Motor neuron (in vitro differentiated cells): ENCODE measurements around the gene BRSK2. TPM values are rescaled to one million over a fixed set of nuclear protein-coding genes. Genes with fewer than 3 reads are reported as not detected.
A peak's percentile ranks its signal among the peaks of the same experiment; 100 is the strongest.

Source experiments
- ATAC-seq, 8 experiments: fragments of 200-7000 bp; cut with Tn5 transposase; replicated peaks in 6 of 8; 2 replicates each; pipeline ENCODE4 v1.8.0; 2021; ENCODE audit warnings: mild to moderate bottlenecking in 8 of 8, moderate library complexity in 8 of 8
- H3K27ac ChIP-seq, 2 donors: fragments of 250-450 bp; sonication (Bioruptor Pico); 2 replicates each; pipeline ENCODE4 v1.9.0; 2021; ENCODE audit warnings: antibody characterized with exemption in 2 of 2, mild to moderate bottlenecking in 2 of 2, moderate library complexity in 1 of 2
- H3K4me1 ChIP-seq, 2 donors: fragments of 250-450 bp; sonication (Bioruptor Pico); replicated peaks in 1 of 2; 2 replicates each; pipeline ENCODE4 v1.6.1; 2021; ENCODE audit warnings: antibody characterized with exemption in 2 of 2, mild to moderate bottlenecking in 2 of 2, moderate library complexity in 1 of 2
- H3K4me3 ChIP-seq, 5 donors: fragments of 250-450 bp; sonication (Bioruptor Pico); 2 replicates each; pipeline ENCODE4 v1.9.0; 2021; ENCODE audit warnings: antibody characterized with exemption in 5 of 5, mild to moderate bottlenecking in 5 of 5, moderate library complexity in 4 of 5
- WGBS, 10 experiments: fragments of 450-650 bp; shearing (Covaris generic); methylation state at CpG; one replicate each; pipeline ENCODE4 v1.0.0; 2022; 5-methylcytosine and 5-hydroxymethylcytosine counted together
- in situ Hi-C, 9 experiments: fragments of 400-800 bp; cut with MboI; loops; one replicate each; pipeline ENCODE4 v1.15.0; 2021; ENCODE audit warnings: low sequenced_read_pairs in 9 of 9, low pct_unique_long_range_greater_than_20kb in 2 of 9; ENCODE audit not compliant: unreplicated experiment in 9 of 9
- total RNA-seq, 8 experiments: library from RNA; unstranded; fragments of 300-600 nt; gene quantifications; 2 replicates each; pipeline versions ENCODE4 v1.2.3 to v1.2.4, GENCODE V29; 2022

The BRSK2 gene
- total RNA-seq, 8 experiments from 2014 or later: 0.77 to 54.6 (median 25.1) TPM

GRCh38 chr11:1445741-1446445 lies 56.2 kb downstream of the BRSK2 start:
- 87 to 100% methylated on average over 3 of the region's 30 CpGs; no CpG with 5 or more reads in 8 of the 10 experiments for WGBS, 10 experiments
- ATAC-seq: peak in 5 of 8 experiments; percentile 12 to 94 (median 78)
- H3K4me1 ChIP-seq: no peaks in the 10 kb centered on the region
- in situ Hi-C loops: no loop called here
- no peak overlapping the region for H3K27ac ChIP-seq
- H3K4me3 ChIP-seq: no peak overlapping the region

- no peaks in the 10 kb centered on the region for H3K4me1 ChIP-seq
- no peak overlapping the region for H3K27ac ChIP-seq
- no peak overlapping the region for H3K4me3 ChIP-seq
- WGBS, 10 experiments: 60% methylated on average over 1 of the region's 9 CpGs; no CpG with 5 or more reads in 9 of the 10 experiments
- in situ Hi-C loops: no loop called here
- no peak for ATAC-seq
Measured at GRCh38 chr11:1446623-1447022, 56.9 kb downstream of the BRSK2 start.

- Histone ChIP-seq H3K4me1 (no peaks in the 10 kb centered on the region), H3K27ac (no peak overlapping the region), H3K4me3 (no peak overlapping the region)
- 0 to 100% methylated on average over 1 to 2 of the region's 49 CpGs; no CpG with 5 or more reads in 8 of the 10 experiments for WGBS, 10 experiments
- peak in 1 of 8 experiments; percentile 30 for ATAC-seq
- in situ Hi-C loops: no loop called here
Measured at GRCh38 chr11:1447845-1448825, 58.4 kb downstream of the BRSK2 start.

- no peak for ATAC-seq
- in situ Hi-C loops: no loop called here
- WGBS, 10 experiments: 30 to 87% (median 80%) methylated on average over 1 to 6 of the region's 24 CpGs; no CpG with 5 or more reads in 7 of the 10 experiments
Measured at GRCh38 chr11:1448882-1449281, 59.1 kb downstream of the BRSK2 start.

GRCh38 chr11:1449490-1450243 lies 59.9 kb downstream of the BRSK2 start:
- ATAC-seq: peak in 5 of 8 experiments; percentile 16 to 53 (median 24)
- Histone ChIP-seq H3K4me1 (no peaks in the 10 kb centered on the region), H3K27ac (peak overlapping the region in 1 of 2 donors; percentile 49), H3K4me3 (no peak overlapping the region)
- in situ Hi-C loops: no loop called here
- WGBS, 10 experiments: no CpG with 5 or more reads among the region's 31 CpGs

More at GRCh38 chr11:1448882-1449281, 59.1 kb downstream of the BRSK2 start:
- Histone ChIP-seq H3K4me1 (no peaks in the 10 kb centered on the region), H3K27ac (no peak overlapping the region), H3K4me3 (no peak overlapping the region)

GRCh38 chr11:1450344-1450875 lies 60.7 kb downstream of the BRSK2 start:
- in situ Hi-C loops: no loop called here
- H3K4me3 ChIP-seq: no peak overlapping the region
- no CpG with 5 or more reads among the region's 29 CpGs for WGBS, 10 experiments
- ATAC-seq: no peak
- H3K4me1 ChIP-seq: no peaks in the 10 kb centered on the region
- H3K27ac ChIP-seq: no peak overlapping the region

- Histone ChIP-seq H3K27ac (no peak overlapping the region), H3K4me1 (no peaks in the 10 kb centered on the region), H3K4me3 (no peak overlapping the region)
- in situ Hi-C loops: no loop called here
- WGBS, 10 experiments: 0 to 92% methylated on average over 1 to 10 of the region's 22 CpGs; no CpG with 5 or more reads in 8 of the 10 experiments
- ATAC-seq: no peak
Measured at GRCh38 chr11:1450949-1451710, 61.4 kb downstream of the BRSK2 start.

GRCh38 chr11:1451781-1452470 lies 62.2 kb downstream of the BRSK2 start:
- WGBS, 10 experiments: 47 to 100% (median 93%) methylated on average over 4 to 8 of the region's 27 CpGs; no CpG with 5 or more reads in 7 of the 10 experiments
- H3K4me3 ChIP-seq: no peak overlapping the region
- in situ Hi-C loops: no loop called here

GRCh38 chr11:1452744-1453143 lies 63.0 kb downstream of the BRSK2 start:
- H3K4me1 ChIP-seq: peaks cover 2 to 6% of the 10 kb centered on the region in 2 donors
- no peak overlapping the region for H3K4me3 ChIP-seq
- in situ Hi-C loops: no loop called here
- whole genome bisulfite sequencing, 10 experiments: 40 to 100% (median 81%) methylated on average over 1 to 6 of the region's 13 CpGs; no CpG with 5 or more reads in 6 of the 10 experiments
- no peak overlapping the region for H3K27ac ChIP-seq
- no peak for ATAC-seq

More at GRCh38 chr11:1451781-1452470, 62.2 kb downstream of the BRSK2 start:
- H3K4me1 ChIP-seq: no peaks in the 10 kb centered on the region
- ATAC-seq: no peak
- no peak overlapping the region for H3K27ac ChIP-seq

- Histone ChIP-seq H3K4me3 (no peak overlapping the region), H3K4me1 (peaks cover 11 to 15% of the 10 kb centered on the region in 2 donors), H3K27ac (no peak overlapping the region)
- in situ Hi-C loops: no loop called here
- ATAC-seq: peak in 3 of 8 experiments; percentile 9 to 76 (median 38)
- WGBS, 10 experiments: 0 to 81% methylated on average over 1 to 3 of the region's 17 CpGs; no CpG with 5 or more reads in 8 of the 10 experiments
Measured at GRCh38 chr11:1453611-1454034, 63.9 kb downstream of the BRSK2 start.

GRCh38 chr11:1454576-1454975 lies 64.8 kb downstream of the BRSK2 start:
- Histone ChIP-seq H3K4me1 (peaks cover 18 to 24% of the 10 kb centered on the region in 2 donors), H3K4me3 (no peak overlapping the region), H3K27ac (no peak overlapping the region)
- WGBS, 10 experiments: 76 to 100% (median 100%) methylated on average over 1 to 5 of the region's 21 CpGs; no CpG with 5 or more reads in 6 of the 10 experiments
- in situ Hi-C loops: no loop called here
- ATAC-seq: no peak
